SKM-1 (cell line): ENCODE results near the gene CD79B.
"Not testable (repeated sequence)": the region's sequence is repeated elsewhere in the genome, so short reads cannot be mapped to it uniquely, and the experiment has no call there.

Experiments used
- DNase-seq: peaks from one replicate; lab custom pipeline; 2025; ENCODE audit not compliant: unreplicated experiment; lab: John Stamatoyannopoulos, UW

CD79B gene

DNA sequence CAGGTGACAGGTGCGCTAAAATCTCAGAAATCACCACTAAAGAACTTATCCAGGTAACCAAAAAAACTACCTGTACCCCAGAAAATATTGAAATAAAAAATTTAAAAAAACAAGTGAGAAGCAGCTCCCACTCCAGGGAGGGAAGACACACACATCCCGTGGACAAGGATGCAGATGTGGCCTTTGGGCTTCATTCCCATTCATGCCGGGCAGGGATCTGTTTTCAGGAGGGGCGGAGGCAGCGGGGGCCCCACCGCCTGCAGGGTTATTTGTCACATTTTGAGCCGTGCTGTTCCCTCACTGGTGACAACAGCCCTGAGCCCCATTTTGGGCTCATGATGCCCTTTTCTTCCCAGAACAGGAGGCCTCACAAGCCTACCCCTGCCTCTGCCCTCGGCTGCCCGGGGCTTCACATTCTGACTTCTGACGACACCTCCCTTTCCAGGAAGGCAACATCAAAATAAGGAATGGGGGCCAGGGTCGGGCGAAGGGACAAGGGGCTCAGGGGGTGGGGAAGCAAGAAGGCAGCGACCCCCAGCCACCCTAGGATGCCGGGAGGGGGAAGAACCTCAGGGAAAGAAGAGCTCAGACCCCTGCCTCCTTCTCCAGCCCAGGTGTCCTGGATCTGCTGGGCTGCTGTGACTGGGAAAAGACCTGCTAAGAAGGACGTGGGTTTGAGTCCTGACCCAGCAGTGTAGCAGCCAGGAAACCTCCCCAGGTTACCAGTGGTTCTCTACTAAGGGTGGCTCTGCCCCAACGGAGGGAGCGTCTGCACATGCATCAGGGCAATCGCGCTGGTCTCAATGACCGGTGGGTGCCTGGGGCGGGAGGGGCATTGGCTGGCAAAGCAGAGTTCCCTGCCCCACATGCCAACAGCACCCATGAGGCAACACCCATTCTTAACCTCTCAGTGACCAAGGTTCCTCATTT lies 2.3 kb upstream of the CD79B start:
- no peak for DNase-seq

DNA sequence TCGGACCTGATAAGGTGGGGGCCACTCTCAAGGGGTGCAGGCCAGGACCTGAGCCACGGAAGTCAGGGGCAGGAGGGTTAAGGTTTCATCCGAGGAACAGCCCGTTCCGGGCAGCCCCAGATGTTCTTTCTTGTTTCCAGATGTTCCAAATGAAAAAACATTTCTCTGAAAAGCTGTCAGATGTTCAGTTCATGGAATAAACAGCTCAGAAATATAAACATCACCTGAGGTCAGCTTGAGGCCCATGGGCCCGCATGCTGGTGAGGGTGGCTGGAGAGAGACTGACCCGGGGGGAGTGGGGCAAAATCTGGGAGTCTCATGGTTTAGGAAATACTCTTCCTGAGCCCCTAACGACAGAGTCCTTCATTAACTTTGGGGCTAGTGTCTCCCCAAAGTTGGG lies 1.5 kb upstream of the CD79B start:
- no peak for DNase-seq

DNA sequence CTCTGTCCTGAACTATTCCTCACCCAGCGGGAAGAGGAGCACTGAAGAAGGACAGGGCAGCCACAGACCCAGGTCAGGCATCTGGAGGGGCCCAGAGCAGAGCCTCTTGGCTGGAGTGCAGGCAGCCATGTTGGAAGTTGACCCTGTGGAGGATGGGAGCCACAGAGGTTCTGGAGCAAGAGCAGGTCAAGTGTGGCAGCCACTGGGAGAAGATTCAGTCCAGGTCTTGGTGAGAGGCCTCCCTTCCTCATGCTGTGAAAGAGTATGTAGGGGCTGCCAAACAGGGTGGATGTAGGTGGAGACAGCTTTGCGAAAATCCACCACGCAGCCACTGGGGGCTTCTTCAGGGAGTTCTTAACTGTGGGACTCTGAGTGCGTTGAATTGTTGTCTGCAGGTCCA lies 590 bp upstream of the CD79B start:
- DNase-seq, result no peak

DNA sequence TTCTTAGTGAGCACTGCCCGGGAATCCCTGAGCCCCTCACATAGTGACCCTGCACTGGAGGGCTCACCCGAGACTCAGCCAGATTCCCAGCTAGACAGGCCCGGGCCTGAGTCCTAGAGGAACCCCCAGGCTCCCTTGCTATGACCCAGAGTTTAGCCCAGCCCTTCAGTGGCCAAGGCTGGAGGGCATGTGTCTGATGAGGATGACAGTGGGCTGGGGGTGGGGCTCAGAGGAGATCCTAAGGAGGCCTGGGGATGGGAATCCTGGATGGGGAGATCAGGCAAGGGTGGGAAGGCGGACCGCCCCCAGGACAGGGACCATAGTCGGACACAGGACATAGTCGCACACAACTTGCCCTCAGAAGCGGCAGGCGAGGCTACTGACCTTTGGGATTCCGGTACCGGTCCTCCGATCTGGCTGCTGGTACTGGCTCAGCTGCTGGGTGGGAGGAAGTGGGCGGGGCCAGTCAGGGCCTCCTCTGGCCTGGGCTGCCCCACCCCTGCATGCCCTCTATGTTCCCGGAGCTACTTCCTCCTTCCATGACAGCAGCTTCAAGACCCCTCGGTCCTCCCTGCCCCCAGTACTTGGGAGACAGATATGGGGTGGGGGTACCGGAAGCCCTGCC lies 1.1 kb downstream of the CD79B start:
- DNase-seq, result no peak

DNA sequence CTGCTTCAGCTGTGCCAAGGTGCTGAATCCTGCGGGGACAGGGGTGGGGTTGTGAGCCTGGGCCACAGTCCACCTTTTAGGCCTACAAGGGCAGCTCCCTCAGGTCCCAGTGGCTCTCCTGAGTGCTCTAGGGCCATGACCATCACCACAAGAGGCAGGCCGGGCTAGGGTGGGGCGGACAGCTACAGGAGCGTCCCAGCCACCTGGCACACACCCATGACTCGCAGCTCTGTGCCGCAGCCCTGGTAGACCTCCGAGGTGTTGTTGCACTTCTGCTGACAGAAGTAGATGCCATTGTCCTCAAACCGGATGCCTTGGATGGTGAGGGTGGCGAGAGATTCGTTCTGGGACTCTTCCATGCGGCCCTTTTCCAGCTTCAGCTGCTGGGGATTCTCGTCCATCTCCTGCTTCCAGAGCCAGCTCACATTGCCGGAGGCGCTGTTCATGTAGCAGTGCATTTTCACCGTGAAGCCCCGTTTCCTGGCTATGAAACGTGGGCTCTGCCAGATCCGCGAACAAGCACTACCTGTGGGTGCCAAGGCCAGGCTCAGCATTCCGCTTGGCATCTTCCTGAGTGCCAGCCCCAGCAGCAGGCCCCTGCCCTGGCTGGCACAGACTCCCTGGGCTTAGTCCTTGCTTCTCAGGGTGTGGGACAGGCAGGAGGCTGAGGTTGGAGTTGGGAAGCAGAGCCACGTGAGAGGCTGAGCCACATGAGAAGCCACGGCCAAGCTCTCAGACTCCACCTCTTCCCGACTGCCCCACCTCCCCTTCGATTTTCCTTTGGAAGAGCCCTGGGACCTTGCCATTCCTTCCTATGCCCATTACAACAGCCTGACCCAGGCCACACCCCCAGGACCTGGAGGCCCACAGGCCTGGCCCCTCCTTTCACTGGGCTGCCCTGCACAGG lies 2.0 kb downstream of the CD79B start:
- DNase-seq, result no peak

DNA sequence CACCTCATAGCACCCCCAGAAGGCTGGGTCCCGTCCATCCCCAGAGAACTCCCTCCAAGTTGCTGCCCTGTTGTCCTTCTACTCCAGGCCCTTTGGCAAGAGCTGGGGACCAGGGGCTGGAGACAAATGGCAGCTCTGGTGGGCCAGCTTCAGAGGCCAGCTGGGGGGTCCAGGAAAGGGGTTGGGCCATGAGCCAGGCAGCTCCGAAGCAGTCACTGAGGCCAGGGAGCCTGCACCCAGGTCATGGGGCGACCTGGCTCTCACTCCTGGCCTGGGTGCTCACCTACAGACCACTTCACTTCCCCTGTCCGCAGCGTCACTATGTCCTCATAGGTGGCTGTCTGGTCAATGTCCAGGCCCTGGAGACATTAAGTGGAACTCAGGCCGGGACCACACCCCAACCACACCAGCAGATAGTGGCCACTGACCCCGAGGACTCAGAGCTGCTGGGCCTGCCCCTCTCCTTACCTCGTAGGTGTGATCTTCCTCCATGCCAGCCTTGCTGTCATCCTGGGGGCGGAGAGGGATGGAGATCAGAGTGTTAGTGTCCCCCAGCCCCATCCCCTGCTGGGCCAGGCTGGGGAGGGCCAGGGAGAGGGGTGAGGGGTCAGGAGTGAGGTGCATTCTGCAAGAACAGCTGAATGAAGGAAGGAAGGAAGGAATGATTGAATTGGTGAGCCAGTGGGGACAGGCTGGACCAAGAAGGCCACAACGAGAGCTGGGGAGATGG lies 3.0 kb downstream of the CD79B start:
- DNase-seq, result no peak

DNA sequence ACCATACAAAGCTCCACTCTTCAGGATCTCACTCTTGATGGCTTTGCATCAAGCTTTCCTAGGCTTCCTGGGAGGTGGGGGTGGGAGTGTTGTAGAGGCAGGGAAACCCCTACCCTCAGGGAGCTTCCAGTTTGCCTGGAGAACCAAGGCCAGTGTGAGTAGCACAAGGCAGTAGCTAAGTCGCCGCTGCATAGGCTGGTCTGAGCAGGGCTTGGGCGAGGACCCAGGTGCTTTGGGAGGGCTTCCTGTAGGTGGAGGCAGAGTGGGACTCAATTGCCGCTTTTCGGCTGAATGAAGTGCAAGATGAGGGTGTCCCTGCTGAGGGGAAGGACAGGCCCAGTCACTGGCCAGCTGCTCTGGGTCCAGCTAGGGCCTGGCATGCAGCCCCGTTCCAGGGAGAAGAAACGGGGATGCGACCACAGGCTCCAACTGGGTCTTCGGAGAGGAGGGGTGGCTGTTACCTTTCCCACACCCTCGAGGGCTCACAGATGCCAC lies 3.9 kb downstream of the CD79B start:
- DNase-seq, result no peak

DNA sequence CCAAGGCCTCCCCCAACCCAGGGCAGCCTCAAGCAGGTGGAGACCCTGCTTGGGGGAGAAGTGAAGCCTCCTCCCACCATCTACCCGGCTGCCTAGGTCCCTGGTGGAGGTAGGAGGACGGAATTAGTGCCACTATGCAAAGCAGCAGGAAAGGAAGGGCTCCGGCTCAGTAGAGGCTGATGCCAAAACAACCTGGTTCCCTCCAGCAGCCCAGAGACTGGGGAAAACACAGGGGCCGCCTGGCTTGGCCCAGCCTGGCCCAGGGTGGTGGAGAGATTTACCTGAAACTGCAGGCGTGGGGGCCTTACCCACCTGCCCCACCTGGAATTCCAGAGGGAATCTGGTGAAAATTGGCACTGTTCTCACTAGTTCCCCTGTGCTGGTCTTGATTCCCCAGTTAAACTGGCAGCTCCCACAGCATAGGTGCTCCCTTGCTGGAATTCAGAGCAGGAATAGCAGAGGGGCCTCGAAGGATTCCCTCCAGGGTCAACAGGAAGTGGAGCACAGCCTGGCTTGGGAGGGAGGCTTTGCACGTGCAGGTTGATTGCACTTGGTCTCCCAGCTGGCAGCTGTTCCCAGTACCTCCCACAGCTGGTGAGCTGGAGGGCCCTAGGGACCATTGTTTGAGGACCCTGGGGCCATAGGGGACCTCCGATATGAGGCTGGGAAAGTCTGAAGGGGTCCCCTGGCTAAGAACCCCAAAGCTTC lies 4.5 kb downstream of the CD79B start:
- DNase-seq, result no peak

DNA sequence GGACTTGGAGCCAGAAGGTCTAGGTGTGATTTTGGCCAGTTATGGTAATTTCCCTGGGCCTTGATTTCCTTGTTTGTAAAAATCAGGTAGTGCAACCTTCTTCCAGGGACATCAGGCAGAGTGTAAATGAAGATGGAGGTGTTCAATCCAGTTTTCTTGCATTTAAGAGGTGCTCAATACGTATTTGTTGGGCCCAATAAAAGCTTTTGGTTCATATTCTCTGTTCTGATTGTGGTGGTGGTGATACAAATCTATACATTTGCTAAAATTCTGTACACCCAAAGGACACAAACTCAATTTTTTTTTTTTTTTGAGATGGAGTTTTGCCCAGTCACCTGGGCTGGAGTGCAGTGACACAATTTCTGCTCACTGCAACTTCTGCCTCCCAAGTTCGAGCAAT lies 6.0 kb downstream of the CD79B start:
- DNase-seq, result no peak

DNA sequence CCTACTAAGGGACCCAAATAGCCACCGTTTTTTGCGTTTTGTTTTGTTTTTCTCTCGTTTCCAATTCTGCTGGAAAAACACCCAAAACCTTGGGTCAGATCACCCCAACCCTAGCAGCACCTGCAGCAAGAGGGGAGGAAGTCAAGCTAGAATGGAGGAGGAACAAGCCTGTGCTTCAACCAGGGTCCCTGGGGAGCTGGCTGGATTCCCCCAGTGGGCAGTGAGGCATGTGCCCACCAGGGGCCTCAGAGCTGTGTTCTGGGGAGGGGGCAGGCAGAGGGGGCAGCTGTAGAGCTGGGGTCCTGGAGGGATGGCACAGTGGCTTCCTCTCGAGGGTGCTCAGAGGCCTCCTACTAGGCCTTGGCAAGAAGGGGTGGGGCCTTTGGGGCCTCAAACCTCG lies 6.5 kb downstream of the CD79B start:
- no peak for DNase-seq

DNA sequence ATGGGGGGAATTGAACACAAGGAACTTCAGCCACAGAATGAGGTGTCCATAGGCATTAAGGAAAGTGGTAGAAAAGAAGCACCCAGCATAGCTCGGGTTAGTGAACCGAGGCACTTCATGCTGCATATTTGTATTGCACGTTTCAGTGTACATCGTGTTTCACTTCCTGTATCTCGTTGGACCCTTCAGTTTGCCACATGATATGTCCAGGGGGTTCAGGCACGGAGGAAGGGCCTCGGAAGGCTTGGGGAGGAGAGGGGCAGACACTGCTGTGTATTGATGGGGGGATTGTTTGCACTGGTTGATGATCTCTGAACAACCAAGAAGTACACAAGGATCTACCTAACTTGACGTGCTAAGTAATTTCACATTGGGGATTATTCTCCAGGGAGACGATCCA lies 9.7 kb downstream of the CD79B start:
- DNase-seq, result not testable (repeated sequence)

DNA sequence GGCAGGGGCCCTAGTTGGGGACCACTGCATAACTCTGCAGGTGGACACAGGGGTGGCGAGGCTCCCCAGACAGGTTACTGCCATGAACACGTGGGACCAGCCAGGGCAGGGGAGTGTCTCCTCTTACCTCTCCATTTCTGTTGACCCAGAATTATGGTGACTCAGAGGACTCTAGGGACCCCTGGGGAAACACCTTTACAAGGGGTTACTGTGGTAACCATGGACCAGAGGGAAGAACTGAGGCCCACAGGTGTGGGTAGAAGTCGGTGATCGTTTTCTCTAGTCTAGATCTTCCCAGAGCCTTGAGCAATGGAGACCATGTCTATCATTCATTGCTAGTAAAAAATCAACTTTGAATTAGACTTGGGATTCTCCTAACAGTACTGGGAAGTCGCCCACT lies 11.4 kb downstream of the CD79B start:
- not testable (repeated sequence) for DNase-seq

DNA sequence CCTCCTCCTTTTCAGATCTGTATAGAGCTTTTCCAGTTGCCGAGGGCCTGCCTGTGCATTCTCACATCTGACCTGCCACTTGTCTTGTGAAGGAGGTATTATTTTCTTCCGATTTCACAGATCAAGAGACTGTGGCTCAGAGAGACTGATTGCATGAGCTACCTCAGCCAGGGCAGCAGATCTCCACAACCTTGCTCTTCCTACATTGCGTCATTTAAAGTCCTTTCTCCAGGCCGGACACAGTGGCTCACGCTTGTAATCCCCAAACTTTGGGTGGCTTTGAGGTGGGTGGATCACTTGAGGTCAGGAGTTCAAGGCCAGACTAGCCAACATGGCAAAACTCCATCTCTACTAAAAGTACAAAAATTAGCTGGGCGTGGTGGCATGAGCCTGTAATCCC lies 12.1 kb downstream of the CD79B start:
- DNase-seq, result not testable (repeated sequence)

DNA sequence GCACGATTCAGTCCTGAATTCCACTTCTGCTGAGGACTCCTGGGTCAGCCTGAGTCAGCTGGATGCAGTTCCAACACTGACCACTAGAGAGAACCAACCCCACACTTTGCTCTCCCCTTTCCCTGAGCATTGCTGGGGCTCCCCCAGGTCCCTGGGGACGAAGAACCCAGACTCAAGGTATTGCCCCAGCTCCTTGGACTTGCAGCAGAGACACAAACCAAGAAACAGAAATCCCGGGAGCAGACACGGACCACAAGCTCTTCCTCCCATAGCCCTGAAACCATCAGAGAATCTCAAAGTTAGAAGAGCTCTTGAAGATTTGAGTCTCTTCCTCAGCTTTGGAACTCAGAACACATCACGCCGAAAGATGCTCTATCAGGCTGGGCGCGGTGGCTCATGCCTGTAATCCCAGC lies 12.8 kb downstream of the CD79B start:
- DNase-seq, result peak; percentile 38

DNA sequence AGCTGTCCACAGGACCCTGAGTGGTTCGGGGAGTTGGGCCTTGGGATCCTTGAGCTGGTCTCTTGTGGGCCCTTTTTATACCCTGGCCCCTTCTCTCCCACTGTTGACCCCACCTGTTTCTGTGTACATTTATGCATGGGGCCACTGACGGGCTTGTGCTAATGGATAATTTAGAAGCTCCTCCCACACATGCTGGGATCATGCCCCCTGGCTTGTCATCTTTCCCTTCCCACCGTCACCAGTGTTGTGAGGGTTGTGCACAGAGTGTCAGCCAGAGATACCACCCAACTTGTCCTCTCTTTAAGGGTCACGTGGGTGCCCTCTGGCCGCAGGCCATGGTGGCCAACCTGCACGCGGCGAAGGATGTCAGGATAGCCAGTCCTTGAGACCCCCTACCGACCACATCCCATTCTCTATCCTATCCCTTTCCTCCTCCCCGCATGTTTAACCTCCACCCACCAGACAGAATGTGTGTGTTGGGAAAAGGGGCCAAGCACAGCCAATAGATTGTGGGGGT lies 13.3 kb downstream of the CD79B start, which contains the start of gene GH1:
Gene GH1, minus strand, starts transcription at position 51 of the 517 bp plus-strand sequence. CDS start 63 bp downstream, outside the sequence.
- not testable (repeated sequence) for DNase-seq

DNA sequence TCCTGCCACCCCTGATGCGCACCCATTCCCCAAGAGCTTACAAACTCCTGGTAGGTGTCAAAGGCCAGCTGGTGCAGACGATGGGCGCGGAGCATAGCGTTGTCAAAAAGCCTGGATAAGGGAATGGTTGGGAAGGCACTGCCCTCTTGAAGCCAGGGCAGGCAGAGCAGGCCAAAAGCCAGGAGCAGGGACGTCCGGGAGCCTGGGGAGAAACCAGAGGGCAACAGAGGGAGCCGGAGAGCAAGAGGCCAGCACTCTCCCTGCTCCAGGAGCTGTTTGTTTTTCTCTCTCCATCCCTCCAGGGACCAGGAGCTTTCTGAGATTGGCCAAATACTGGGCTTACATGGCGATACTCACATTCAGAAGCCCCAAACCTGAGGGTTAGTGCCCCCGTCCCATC lies 13.8 kb downstream of the CD79B start:
- DNase-seq, result no peak

DNA sequence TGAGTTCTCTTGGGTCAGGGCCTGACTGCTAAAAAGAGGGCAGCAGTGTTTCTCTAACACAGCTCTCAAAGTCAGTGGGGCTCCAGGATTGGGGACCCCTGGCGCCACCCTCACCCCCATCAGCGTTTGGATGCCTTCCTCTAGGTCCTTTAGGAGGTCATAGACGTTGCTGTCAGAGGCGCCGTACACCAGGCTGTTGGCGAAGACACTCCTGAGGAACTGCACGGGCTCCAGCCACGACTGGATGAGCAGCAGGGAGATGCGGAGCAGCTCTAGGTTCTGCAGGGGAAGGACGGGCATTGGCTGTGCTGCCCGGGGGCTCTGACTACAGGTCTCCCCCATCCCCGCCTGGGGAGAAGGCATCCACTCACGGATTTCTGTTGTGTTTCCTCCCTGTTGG lies 14.5 kb downstream of the CD79B start:
- DNase-seq, result no peak

DNA sequence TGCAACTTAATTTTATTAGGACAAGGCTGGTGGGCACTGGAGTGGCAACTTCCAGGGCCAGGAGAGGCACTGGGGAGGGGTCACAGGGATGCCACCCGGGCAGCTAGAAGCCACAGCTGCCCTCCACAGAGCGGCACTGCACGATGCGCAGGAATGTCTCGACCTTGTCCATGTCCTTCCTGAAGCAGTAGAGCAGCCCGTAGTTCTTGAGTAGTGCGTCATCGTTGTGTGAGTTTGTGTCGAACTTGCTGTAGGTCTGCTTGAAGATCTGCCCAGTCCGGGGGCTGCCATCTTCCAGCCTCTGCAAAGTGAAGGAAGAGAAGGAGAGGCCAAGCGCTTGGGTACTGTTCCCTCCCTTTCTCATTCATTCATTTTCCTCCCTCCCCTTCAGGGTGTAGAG lies 14.9 kb downstream of the CD79B start:
- DNase-seq, result not testable (repeated sequence)

DNA sequence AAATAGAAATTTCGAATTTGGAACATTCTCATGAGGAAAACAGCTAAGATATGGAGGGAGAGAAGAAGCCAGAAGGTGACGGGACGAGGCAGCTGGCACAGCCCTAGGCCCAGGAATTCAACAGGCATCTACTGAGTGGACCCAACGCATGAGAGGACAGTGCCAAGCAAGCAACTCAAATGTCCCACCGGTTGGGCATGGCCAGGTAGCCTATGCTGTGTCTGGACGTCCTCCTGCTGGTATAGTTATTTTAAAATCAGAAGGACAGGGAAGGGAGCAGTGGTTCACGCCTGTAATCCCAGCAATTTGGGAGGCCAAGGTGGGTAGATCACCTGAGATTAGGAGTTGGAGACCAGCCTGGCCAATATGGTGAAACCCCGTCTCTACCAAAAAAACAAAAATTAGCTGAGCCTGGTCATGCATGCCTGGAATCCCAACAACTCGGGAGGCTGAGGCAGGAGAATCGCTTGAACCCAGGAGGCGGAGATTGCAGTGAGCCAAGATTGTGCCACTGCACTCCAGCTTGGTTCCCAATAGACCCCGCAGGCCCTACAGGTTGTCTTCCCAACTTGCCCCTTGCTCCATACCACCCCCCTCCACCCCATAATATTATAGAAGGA lies 15.5 kb downstream of the CD79B start:
- DNase-seq, result no peak
